T-helper 1 cell treated with Interleukin-12 subunit alpha and Interleukin-12 subunit beta and Interleukin-4 antibody, amounts not matched to agents 30 ng/mL and 1 ng/mL, for 36 hours (primary cell): ENCODE data around the gene CCDC70. TPM values are rescaled to one million over a fixed set of nuclear protein-coding genes. Genes with fewer than 3 reads are reported as not detected.
"Not testable (repeated sequence)": the region's sequence is repeated elsewhere in the genome, so short reads cannot be mapped to it uniquely, and the experiment has no call there.

Experiments
- intact Hi-C: fragments of 100-400 bp; cut with micrococcal nuclease; formaldehyde crosslinking; loops from one replicate; pipeline ENCODE4 v1.15.1; 2024
- total RNA-seq: library from RNA; stranded (reverse); gene quantifications from 2 replicates; pipeline ENCODE4 v1.2.3, GENCODE V29; 2022

The CCDC70 gene
- total RNA-seq, 1 donor from 2014 or later, result not detected

- intact Hi-C loops, result no loop called here
These were observed 41.0 kb downstream of the CCDC70 start for GRCh38 chr13:51902776-51903175.

DNA sequence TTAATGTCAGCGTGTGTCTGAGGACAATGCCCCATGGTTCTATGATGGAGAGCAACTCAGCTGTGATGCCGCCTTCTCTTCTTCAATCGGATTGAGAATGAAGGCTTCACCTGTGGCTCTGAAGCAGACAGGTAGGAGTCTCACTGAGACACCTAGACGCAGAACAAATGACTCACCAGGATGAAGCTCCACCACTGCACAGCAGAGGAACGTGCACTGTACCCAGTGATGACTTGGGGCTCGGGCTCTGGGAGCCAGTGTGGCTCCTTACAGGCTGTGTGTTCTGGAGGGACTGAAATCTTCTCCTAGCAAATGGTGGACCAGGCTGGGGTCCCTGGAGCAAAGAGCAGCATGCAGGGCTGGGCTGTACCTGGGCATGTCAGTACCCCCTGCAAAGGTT is 44.0 kb downstream of the CCDC70 start:
- intact Hi-C loops, result no loop called here

DNA sequence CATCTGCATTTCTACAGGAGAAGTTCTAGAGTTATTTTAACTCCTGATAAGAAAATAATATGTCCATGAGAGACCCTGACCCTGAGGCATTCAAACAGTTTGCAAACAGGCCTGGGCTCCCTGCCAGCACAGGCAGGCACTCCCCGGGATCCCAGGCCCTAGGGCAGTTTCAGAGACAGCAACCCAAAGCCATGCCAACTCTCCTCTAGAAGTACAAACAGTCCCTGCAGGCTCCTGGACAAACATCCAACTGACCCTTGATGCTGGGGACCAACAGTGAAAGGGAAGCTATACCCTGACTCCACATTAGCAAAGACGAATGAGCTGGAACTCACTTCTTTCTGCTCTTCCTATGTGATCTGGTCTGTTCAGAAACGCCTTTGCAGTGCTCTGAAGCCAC is 44.8 kb downstream of the CCDC70 start:
- intact Hi-C loops, result no loop called here

DNA sequence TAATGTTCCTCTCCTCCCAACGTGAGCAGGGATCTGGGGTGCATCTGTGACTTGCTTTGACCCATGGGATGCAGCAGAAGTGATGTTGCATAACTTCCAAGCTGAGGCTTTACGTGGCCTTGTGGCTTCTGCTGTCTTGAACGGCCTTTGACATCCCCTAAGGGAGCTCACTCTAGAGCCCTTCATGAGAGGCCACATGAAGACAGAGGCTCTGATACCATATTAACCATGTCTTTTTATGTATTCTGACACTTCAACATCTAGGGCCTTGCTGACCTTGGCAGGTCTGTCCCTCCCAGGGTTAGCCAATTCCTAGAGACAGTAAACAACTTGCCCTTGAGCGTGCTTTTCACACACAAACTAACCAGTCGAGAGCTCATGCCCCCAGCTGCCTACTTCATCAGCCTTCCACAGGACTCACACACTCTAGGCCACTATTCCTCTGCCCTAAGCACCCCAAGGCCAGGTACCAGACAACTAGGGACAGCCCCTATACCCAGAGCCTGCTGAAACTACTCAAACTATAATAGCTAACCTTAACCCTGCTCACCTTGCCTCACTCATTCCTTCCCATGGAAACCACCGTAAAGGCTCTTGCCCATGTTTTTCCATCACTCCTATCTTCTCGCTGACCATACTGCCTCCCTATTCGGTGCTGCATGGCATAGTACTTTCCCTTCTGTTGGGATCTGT is 45.4 kb downstream of the CCDC70 start:
- intact Hi-C loops, result no loop called here

- intact Hi-C loops, result not testable (repeated sequence)
These were observed 47.5 kb downstream of the CCDC70 start for GRCh38 chr13:51909265-51909664.

DNA sequence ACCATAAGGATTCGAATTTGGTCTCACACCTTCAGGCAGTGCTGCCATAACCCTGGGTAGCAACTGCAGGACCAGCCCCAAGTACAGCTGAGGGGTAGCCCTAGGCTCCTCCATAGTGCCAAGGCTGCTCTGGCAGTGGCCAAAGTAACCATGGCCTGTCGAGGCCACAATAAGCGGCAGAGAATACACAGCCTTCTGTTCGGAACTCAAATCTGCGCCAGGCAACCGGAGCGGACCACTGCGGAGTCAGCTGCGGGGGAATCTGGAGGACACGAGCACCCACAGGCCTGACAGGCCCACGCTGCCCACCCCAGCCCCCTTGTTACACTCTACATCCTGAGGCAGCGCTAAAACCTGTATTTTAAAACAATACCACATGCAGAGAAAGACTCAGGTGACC is 48.7 kb downstream of the CCDC70 start:
- intact Hi-C loops, result no loop called here

DNA sequence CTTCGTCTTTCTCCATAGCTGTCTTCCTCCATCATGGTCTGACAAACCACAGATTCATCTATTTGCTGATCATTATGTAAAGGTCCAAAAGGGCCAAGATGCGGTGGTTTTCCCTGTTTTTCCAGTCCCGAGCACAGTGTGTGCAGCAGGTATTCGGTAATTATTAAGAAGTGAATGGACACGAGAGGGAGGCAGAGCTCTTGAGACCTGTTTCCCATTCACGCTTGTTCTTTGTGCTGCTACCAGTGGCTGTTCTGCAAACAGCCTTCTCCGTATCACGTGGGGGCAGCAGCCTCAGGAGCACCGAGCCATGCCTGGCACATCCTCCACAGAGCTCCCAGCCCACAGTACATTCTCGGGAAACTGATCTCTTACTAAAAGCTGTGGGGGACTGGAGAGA is 50.3 kb downstream of the CCDC70 start:
- intact Hi-C loops, result no loop called here

GRCh38 chr13:51912511-51913225 is 50.9 kb downstream of the CCDC70 start:
- intact Hi-C loops, result no loop called here

DNA sequence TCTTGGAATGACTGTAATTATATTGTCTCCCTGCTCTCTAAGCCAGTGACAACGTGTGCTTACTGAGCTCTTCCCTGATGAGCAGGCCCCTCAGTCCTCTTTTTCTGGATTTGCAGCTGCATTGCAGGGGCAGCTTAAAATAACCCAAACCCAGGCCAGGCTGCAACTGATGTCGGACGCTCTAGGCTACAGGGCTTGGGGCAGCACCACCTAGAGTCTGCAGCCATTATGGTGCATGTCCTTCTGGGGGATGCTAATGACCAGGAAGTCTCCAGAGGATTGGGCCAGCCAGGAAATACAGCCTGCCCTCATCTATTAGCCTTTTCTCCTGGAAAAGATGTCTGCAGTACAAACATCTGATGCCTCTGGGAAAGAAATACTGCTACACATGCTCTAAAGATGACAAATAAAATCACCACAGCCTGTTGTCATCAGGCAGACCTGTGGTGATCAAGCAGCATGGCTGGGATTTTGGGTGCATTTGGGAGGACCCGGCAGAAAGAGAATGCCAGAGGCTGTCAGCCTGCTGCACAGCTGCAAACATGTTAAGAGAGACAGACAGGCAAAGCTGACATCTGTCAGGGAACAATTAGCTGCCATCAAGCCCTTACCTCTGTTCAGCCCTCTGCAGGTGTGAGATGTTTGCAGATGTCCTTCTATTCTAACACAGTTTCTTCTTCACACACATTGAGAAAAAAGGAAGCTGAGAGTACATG is 51.8 kb downstream of the CCDC70 start:
- intact Hi-C loops, result no loop called here

DNA sequence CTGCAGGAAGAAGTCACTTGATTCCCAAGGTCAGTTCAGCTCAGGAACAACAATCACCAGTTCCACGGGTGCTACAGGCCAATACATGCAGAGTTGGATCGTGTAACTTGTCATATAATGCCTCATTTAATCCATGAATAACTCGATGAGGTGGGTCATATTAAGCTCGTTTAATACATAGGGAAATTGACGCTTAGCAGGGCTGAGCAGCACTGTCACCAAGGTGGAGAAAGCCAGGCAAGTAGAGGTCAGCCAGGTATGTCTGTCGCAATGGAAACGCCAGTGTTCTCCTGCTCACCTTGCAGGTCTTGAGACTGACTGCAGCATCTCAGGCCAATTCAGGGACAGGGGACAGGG is 52.3 kb downstream of the CCDC70 start:
- intact Hi-C loops, result no loop called here

Other genes starting within 250 kb of the CCDC70 start
- gene DHRS12, start 57.8 kb upstream of the CCDC70 start, total RNA-seq, result 5.3 and 5.6 TPM in 2 replicates
- gene TMEM272, start 16.8 kb upstream of the CCDC70 start, total RNA-seq, result 0.34 TPM in 1 of 2 replicates, not detected in the other
- gene ATP7B, start 149.5 kb downstream of the CCDC70 start, total RNA-seq, result 0.34 and 1.0 TPM in 2 replicates
- 31.4 and 31.9 TPM in 2 replicates for gene ALG11, start 150.4 kb downstream of the CCDC70 start, total RNA-seq
- 14.0 and 14.4 TPM in 2 replicates for gene UTP14C, start 162.7 kb downstream of the CCDC70 start, total RNA-seq